ENCODE measurements around the gene ZEB2.
"Not testable (repeated sequence)": the region's sequence is repeated elsewhere in the genome, so short reads cannot be mapped to it uniquely, and the experiment has no call there.

ZEB2 gene

GRCh38 chr2:144385381-144385780 is 134.5 kb downstream of the ZEB2 start:
- DNase-seq (ENCODE audit: low read depth, low spot score) = no peak

GRCh38 chr2:144383571-144384100 is 136.3 kb downstream of the ZEB2 start:
- no peak for DNase-seq (ENCODE audit: low read depth, low spot score)

GRCh38 chr2:144382849-144383248 is 137.1 kb downstream of the ZEB2 start:
- no peak for DNase-seq (ENCODE audit: low read depth, low spot score)

GRCh38 chr2:144381716-144382115 is 138.2 kb downstream of the ZEB2 start:
- no peak for DNase-seq (ENCODE audit: low read depth, low spot score)

- DNase-seq (ENCODE audit: low read depth, low spot score) = no peak
Observed at GRCh38 chr2:144379851-144380311, 140.0 kb downstream of the ZEB2 start.

- DNase-seq (ENCODE audit: low read depth, low spot score) = no peak
Observed at GRCh38 chr2:144378551-144378950, 141.4 kb downstream of the ZEB2 start.

GRCh38 chr2:144377914-144378313 is 142.0 kb downstream of the ZEB2 start:
- no peak for DNase-seq (ENCODE audit: low read depth, low spot score)

GRCh38 chr2:144376926-144377325 is 143.0 kb downstream of the ZEB2 start:
- no peak for DNase-seq (ENCODE audit: low read depth, low spot score)

- no peak for DNase-seq (ENCODE audit: low read depth, low spot score)
Observed at GRCh38 chr2:144376460-144376859, 143.5 kb downstream of the ZEB2 start.

GRCh38 chr2:144374163-144374661 is 145.7 kb downstream of the ZEB2 start:
- DNase-seq (ENCODE audit: low read depth, low spot score) = no peak

- no peak for DNase-seq (ENCODE audit: low read depth, low spot score)
Observed at GRCh38 chr2:144372410-144373080, 147.4 kb downstream of the ZEB2 start.

- no peak for DNase-seq (ENCODE audit: low read depth, low spot score)
Observed at GRCh38 chr2:144370937-144371584, 148.9 kb downstream of the ZEB2 start.

- DNase-seq (ENCODE audit: low read depth, low spot score) = no peak
Observed at GRCh38 chr2:144369416-144369815, 150.5 kb downstream of the ZEB2 start.

GRCh38 chr2:144366825-144367429 is 153.0 kb downstream of the ZEB2 start:
- no peak for DNase-seq (ENCODE audit: low read depth, low spot score)

GRCh38 chr2:144364944-144365738 is 154.8 kb downstream of the ZEB2 start:
- no peak for DNase-seq (ENCODE audit: low read depth, low spot score)

GRCh38 chr2:144364247-144364646 is 155.7 kb downstream of the ZEB2 start:
- DNase-seq (ENCODE audit: low read depth, low spot score) = not testable (repeated sequence)

GRCh38 chr2:144362401-144362800 is 157.5 kb downstream of the ZEB2 start:
- no peak for DNase-seq (ENCODE audit: low read depth, low spot score)

- DNase-seq (ENCODE audit: low read depth, low spot score) = no peak
Observed at GRCh38 chr2:144361742-144362141, 158.2 kb downstream of the ZEB2 start.

- no peak for DNase-seq (ENCODE audit: low read depth, low spot score)
Observed at GRCh38 chr2:144359684-144360083, 160.2 kb downstream of the ZEB2 start.

GRCh38 chr2:144358979-144359541 is 160.9 kb downstream of the ZEB2 start:
- no peak for DNase-seq (ENCODE audit: low read depth, low spot score)

GRCh38 chr2:144358374-144358964 is 161.4 kb downstream of the ZEB2 start:
- no peak for DNase-seq (ENCODE audit: low read depth, low spot score)
